Stimulated activated CD4-positive, alpha-beta T cell treated with anti-CD3 and anti-CD28 coated beads, Interleukin-15, amount 100 ng/mL, for 24 hours (primary cell): ENCODE results near the gene ANG.
"Not testable (repeated sequence)": the region's sequence is repeated elsewhere in the genome, so short reads cannot be mapped to it uniquely, and the experiment has no call there.

ENCODE experiments used
- DNase-seq: peaks from one replicate; pipeline ENCODE4 v3.0.0-alpha.2; 2020

The ANG gene

GRCh38 chr14:20688167-20688839 is at the start of gene ANG:
TSS of gene ANG (plus strand) at chr14:20688764. CDS start at chr14:20693565, 4,801 bp downstream.
- no peak for DNase-seq

- DNase-seq: no peak
Measured at GRCh38 chr14:20641591-20641990, 47.0 kb upstream of the ANG start, which contains the start of gene OR6S1. TSS of gene OR6S1 (minus strand) at chr14:20641691. CDS start at chr14:20641691, 0 bp downstream.

- DNase-seq: no peak
Measured at GRCh38 chr14:20642182-20642581, 46.4 kb upstream of the ANG start.

DNA sequence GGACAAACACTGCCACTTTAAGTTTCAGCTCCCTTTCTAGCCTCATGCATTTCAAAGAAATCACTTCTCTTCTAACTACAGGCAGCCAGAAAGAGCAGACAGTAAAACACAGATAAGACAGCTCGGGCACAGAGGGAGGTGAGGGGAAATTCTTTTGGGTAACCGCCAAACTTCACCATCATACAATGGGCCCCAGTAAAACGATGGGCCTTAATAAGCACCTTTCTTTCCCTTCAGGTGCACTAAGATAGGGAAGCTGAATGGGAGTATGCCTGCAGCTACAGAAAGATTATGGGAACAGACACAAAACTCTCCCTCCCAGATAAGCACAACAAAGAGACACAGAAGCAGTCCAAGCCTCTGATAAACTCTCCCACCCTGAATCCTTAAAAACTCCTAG is 45.8 kb upstream of the ANG start:
- DNase-seq: not testable (repeated sequence)

GRCh38 chr14:20644520-20644919 is 44.0 kb upstream of the ANG start:
- DNase-seq: no peak

DNA sequence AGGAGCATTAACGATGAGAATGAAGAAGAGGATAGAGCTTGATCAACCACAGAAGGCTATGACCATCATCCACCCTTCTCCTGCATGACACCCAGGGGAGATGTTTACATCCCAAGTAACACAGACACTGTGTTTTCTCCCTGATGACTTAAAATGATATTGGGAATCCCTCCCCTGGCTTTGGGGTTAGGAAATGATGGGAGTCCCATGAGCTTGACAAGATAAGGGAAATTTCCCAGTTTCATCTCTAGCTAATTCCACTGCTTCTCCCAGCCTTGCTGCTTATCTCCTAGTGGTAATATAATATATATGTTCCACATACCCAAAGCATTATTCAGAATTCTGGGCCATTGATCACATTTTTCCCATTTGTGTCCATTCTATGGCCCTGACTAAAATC is 43.1 kb upstream of the ANG start:
- DNase-seq: no peak

GRCh38 chr14:20652996-20653975 is 35.3 kb upstream of the ANG start:
- DNase-seq: peak; percentile 81

DNA sequence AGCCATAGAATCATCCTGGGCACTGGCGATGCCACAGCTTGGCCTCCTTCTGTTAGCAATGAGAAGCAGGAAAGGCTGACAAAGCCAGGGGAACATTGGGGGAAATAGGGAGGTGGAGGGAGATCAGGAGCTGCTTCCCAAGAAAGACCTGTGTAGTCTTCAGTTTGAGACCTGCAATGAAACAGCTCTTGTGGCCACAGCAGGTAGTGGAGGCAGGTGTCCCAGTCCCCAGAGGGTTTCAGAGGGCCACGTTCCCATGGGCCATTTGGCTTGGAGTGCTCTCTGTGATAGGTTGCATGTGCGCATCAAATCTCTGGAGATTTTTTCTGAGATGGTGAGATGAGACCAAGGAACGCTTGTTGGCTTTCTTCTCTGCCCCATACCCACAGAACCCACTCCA is 32.7 kb upstream of the ANG start:
- no peak for DNase-seq

- no peak for DNase-seq
Measured at GRCh38 chr14:20656274-20656673, 32.3 kb upstream of the ANG start.

GRCh38 chr14:20657216-20658211 is 31.1 kb upstream of the ANG start:
- peak; percentile 52 for DNase-seq

- no peak for DNase-seq
Measured at GRCh38 chr14:20658246-20658645, 30.3 kb upstream of the ANG start.

DNA sequence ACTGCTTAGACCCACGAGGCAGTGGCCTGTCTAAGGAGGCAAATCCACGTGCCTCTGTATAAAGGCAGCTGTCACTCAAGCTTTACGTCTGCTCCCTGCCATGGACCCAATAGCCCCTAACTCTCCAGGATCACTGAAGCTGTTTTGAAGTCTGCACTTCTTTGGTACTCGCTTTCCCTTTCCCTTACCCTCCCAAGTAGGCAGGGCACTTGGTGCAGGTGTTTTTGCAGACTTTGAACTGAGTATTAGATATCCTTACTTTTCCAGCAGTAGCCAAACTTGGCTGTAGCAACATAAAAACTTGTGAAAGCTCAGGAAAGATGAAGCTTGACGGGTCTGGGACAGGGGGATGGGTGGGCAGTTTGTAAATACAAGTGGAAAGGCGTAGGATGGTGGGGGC is 29.2 kb upstream of the ANG start:
- no peak for DNase-seq

DNA sequence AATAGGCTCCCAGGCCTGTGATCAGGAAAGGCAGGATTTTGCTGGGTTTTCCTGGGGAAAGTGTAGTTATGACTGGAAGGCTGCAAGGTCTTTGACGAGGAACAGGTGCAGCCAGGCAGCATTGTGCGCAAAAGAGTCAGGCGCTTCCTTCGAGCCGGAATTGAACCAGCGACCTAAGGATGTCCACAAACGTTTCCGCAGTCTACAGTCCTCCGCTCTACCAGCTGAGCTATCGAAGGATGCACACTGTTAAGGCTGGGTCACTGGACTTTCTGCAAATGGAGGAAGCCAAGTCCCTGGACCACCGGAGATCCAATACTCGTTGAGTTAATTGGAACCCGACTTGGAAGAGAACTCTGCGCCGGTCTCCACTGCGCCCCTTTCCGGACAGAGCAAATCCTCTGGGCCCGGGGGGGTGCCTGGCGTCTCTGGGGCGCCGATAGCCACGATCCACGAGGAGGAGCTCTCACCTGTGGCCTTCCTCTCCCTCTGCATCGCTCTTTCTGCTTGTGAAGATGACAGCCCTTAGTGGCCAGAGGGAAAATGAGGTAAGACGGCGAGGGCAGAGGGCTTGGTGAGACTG is 28.7 kb upstream of the ANG start:
- DNase-seq: no peak

GRCh38 chr14:20661197-20661596 is 27.4 kb upstream of the ANG start:
- no peak for DNase-seq

DNA sequence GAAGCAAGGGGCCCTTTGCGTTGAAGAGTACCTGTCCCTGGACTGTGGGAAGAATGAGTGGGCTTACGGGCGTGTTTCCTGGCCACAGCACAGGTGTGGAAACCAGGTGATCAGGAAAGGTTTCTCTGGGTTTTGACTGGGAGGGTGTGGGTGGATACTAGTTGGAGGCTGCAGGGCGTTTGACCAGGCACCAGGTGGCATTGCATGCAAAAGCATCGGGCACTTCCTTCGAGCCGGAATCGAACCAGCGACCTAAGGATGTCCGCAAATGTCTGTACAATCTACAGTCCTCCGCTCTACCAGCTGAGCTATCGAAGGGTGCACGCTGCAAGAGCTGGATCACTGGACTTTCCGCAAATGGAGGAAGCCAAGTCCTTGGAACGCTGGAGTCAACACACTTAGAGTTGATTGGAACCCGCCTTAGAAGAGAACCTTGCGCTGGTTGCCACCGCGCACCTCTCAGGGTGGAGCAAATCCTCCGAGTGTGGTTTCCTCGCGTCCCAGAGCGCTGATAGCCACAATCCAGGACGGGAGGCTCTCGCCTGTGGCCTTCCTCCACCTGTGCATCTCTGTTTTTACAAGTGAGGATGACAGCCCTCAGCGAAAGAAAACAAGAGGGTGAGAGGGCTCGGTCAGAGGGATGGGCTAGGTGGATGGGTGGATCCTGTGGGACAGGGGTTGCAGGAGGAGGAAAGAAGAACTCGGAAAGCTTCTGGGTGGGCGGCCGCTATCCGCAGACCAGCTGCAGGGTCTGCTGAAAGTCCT is 25.4 kb upstream of the ANG start:
- peak; percentile 90 for DNase-seq

DNA sequence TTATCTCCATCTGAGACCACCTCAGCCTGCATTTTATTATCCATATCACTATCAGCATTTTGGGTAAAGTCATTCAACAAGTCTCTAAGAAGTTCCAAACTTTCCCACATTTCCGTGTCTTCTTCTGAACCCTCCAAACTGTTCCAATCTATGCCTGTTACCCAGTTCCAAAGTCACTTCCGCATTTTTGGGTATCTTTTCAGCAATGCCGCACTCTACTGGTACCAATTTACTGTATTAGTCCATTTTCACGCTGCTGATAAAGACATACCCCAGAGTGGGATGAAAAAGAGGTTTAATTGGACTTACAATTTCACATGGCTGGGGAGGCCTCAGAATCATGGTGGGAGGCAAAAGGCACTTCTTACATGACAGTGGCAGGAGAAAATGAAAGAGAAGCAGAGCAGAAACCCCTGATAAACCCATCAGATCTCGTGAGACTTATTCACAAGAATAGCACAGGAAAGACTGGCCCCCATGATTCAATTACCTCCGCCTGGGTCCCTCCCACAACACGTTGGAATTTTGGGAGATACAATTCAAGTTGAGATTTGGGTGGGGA is 22.1 kb upstream of the ANG start:
- not testable (repeated sequence) for DNase-seq

DNA sequence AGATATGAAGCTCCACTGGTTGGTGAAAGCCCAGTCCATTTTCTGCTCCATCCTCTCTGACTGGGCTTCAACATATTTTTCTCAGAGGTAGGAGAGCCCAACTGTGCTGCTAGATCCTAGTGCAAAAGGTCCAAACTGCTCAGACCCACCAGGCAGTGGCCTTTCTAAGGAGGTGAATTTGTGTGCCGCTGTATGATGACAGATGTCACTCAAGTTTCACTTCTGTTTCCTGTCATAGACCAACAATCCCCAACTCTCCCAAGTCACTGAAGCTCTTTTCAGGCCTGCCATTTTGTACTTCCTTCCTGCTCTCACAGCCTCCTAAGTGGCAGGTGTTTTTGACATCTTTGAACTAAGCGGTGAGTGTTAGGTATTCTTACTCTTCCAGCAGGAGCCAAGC is 20.6 kb upstream of the ANG start:
- no peak for DNase-seq

DNA sequence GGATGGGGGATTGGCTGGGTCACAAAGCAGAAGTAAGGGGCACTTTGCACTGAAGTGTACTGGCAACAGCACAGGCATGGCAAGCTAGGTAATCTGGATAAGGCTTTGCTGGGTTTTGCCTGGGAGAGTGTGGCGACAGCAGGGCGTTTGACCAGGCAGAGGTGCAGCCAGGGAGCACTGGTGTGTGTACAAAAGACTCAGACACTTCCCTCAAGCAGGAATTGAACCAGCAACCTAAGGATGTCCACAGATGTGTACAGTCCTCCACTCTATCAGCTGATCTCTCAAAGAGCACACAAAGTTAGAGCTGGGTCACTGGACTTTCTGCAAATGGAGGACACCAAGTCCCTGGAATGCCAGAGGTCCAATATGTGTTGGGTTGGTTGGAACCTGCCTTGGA is 19.6 kb upstream of the ANG start:
- no peak for DNase-seq

- no peak for DNase-seq
Measured at GRCh38 chr14:20671597-20672283, 16.8 kb upstream of the ANG start.

DNA sequence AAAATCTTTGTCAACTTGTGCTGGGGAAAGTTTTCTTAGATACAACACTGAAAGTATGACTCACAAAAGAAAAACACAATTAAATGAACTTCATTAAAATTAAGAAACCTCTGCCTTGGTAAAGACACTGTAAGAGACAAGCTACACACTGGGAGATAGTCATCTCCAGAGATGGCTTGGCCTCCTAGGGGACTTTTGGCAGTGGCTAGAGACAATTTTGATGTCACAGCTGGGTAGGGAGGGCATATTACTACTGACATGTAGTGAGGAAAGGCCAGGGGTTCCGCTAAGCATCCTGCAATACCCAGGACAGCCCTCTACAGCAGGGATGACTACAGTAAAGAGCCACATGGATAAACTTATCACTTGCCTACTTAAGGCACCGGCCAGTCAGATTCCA is 12.9 kb upstream of the ANG start:
- no peak for DNase-seq

- no peak for DNase-seq
Measured at GRCh38 chr14:20676072-20676471, 12.5 kb upstream of the ANG start.
